Colonic mucosa (tissue), 4 donors: ENCODE results near the gene SLC35G6. TPM values are rescaled to one million over a fixed set of nuclear protein-coding genes. Genes with fewer than 3 reads are reported as not detected.

Experiments
- DNase-seq: peaks from one replicate; pipeline ENCODE4 v3.0.0-alpha.2; 2020
- H3K27ac ChIP-seq: fragments of 200-600 bp; one replicate; pipeline ENCODE4 v1.8.0; 2021
- H3K27me3 ChIP-seq: fragments of 200-600 bp; one replicate; pipeline ENCODE4 v1.8.0; 2021
- H3K36me3 ChIP-seq: fragments of 200-600 bp; one replicate; pipeline ENCODE4 v1.8.0; 2021
- H3K4me1 ChIP-seq: fragments of 200-600 bp; one replicate; pipeline ENCODE4 v1.8.0; 2021; ENCODE audit warnings: mild to moderate bottlenecking
- H3K4me3 ChIP-seq: fragments of 200-600 bp; one replicate; pipeline ENCODE4 v1.8.0; 2021
- H3K9ac ChIP-seq, 2 donors: one replicate each; pipeline ENCODE4 v1.7.0; 2013; ENCODE audit warnings: control low read depth in 2 of 2, low read depth in 2 of 2, low read length in 2 of 2
- H3K9me3 ChIP-seq: fragments of 200-600 bp; one replicate; pipeline ENCODE4 v1.8.0; 2021
- intact Hi-C: fragments of 100-400 bp; cut with DNase I; formaldehyde crosslinking; loops from one replicate; pipeline ENCODE4 v1.14.1; 2022
- total RNA-seq, 2 donors: library from RNA; stranded (reverse); fragmentation: NEBNext Ultra II Directional in 1 of 2; extraction: Animal tissue kit (Norgen Biotek cat#: 25700) in 1 of 2; gene quantifications; one replicate each; pipeline ENCODE4 v1.2.1, GENCODE V29; 2021
- TF ChIP-seq, protein P1 (sequence below): fragments of 200-600 bp; IDR thresholded peaks from one replicate; pipeline ENCODE4 v1.8.0; 2022; ENCODE audit warnings: antibody characterized with exemption, mild to moderate bottlenecking
- donor health status: healthy.
- donor health status: DM: no; HTN: no; CAD: no.
- donor health status: DM: no; HTN: no; CAD: no.

The SLC35G6 gene
- total RNA-seq, 2 donors from 2014 or later: not detected

DNA sequence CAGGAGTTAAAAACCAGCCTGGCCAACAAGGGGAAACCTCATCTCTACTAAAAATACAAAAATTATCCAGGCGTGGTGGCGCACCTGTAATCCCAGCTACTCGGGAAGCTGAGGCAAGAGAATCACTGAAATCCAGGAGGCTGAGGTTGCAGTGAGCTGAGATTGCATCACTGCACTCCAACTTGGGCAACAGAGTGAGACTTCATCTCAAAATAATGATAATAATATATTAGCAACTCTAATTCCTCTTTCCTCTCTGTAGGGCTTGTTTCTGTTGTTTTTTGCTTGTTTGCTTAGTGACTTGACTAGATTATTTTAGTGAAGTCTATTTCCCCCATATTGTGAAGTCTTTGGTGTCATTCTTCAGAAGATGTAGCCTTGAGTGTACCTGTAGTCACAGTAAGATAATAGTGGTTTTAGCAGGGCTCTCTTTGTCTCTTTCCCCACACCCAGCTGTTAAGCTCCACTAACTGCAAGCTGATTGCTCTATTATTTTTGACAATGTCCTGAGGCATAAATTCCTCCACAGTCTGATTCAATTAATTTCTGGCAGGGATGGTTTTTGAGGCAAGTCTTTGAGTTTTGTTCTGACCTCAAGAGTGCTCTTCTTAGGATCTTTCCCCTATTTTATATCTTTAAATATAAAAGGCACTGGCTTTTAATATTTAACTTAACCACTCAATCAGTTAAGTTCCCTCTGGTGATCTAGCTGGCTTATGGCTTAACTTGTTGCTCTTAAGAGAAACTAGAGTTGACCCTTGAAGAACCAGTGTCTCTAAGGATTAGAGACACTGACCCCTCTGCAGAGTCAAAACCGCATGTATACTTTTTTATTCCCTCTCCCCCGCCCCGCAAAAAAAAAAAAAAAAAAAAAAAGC, 49.0 kb downstream of the SLC35G6 start:
- H3K4me3 ChIP-seq: no peak overlapping the region
- H3K27me3 ChIP-seq: no peaks in the 10 kb centered on the region
- intact Hi-C loops: no loop called here
- no peaks in the 10 kb centered on the region for H3K36me3 ChIP-seq
- TF ChIP-seq, protein P1, sequence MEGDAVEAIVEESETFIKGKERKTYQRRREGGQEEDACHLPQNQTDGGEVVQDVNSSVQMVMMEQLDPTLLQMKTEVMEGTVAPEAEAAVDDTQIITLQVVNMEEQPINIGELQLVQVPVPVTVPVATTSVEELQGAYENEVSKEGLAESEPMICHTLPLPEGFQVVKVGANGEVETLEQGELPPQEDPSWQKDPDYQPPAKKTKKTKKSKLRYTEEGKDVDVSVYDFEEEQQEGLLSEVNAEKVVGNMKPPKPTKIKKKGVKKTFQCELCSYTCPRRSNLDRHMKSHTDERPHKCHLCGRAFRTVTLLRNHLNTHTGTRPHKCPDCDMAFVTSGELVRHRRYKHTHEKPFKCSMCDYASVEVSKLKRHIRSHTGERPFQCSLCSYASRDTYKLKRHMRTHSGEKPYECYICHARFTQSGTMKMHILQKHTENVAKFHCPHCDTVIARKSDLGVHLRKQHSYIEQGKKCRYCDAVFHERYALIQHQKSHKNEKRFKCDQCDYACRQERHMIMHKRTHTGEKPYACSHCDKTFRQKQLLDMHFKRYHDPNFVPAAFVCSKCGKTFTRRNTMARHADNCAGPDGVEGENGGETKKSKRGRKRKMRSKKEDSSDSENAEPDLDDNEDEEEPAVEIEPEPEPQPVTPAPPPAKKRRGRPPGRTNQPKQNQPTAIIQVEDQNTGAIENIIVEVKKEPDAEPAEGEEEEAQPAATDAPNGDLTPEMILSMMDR: no peak
- H3K4me1 ChIP-seq: no peaks in the 10 kb centered on the region
- no peaks in the 10 kb centered on the region for H3K9me3 ChIP-seq
- H3K27ac ChIP-seq: no peak overlapping the region
- DNase-seq: no peak
- H3K9ac ChIP-seq: no peak overlapping the region

Other genes starting within 250 kb of the SLC35G6 start
- gene DVL2, start 246.9 kb upstream of the SLC35G6 start, total RNA-seq: 10 to 100 TPM; 32.4 to 42.4 TPM
- gene PHF23, start 242.0 kb upstream of the SLC35G6 start, total RNA-seq: 10 to 100 TPM; 29.8 to 38.6 TPM
- 100 to 1,000 TPM; 378 to 513 TPM for gene GABARAP, start 239.0 kb upstream of the SLC35G6 start, total RNA-seq
- 100 to 1,000 TPM; 124 to 145 TPM for gene CTDNEP1, start 229.7 kb upstream of the SLC35G6 start, total RNA-seq
- gene ELP5, start 229.2 kb upstream of the SLC35G6 start, total RNA-seq: 10 to 100 TPM; 34.4 to 77.9 TPM
- gene CLDN7, start 219.0 kb upstream of the SLC35G6 start, total RNA-seq: 100 to 1,000 TPM; 798 to 919 TPM
- 1 to 10 TPM; 1.9 to 5.7 TPM for gene SLC2A4, start 199.7 kb upstream of the SLC35G6 start, total RNA-seq
- gene YBX2, start 186.8 kb upstream of the SLC35G6 start, total RNA-seq: 10 to 100 TPM; 22.1 to 40.4 TPM
- 100 to 1,000 TPM; 367 to 917 TPM for gene EIF5A, start 173.8 kb upstream of the SLC35G6 start, total RNA-seq
- 10 to 100 TPM; 53.8 to 85.7 TPM for gene GPS2, start 166.1 kb upstream of the SLC35G6 start, total RNA-seq
- gene NEURL4, start 152.1 kb upstream of the SLC35G6 start, total RNA-seq: 10 to 100 TPM; 30.2 to 55.8 TPM
- 10 to 100 TPM in 1 of 2 donors, 1 to 10 TPM in 1; 7.4 to 12.1 TPM for gene ACAP1, start 144.9 kb upstream of the SLC35G6 start, total RNA-seq
- 10 to 100 TPM in 1 of 2 donors, 1 to 10 TPM in 1; 5.6 to 12.6 TPM for gene KCTD11, start 129.3 kb upstream of the SLC35G6 start, total RNA-seq
- not detected for gene TMEM95, start 126.3 kb upstream of the SLC35G6 start, total RNA-seq
- 10 to 100 TPM; 18.0 to 22.6 TPM for gene TNK1, start 100.4 kb upstream of the SLC35G6 start, total RNA-seq
- gene PLSCR3, start 86.9 kb upstream of the SLC35G6 start, total RNA-seq: 10 to 100 TPM; 11.0 to 12.0 TPM
- gene TMEM256, start 77.3 kb upstream of the SLC35G6 start, total RNA-seq: 100 to 1,000 TPM in 1 of 2 donors, 10 to 100 TPM in 1; 88.2 to 101 TPM
- gene NLGN2, start 73.6 kb upstream of the SLC35G6 start, total RNA-seq: 1 to 10 TPM; 2.5 to 5.0 TPM
- gene SPEM1, start 61.1 kb upstream of the SLC35G6 start, total RNA-seq: not detected
- not detected for gene SPEM2, start 55.8 kb upstream of the SLC35G6 start, total RNA-seq
- not detected for gene SPEM3, start 52.6 kb upstream of the SLC35G6 start, total RNA-seq
- gene TMEM102, start 46.0 kb upstream of the SLC35G6 start, total RNA-seq: 10 to 100 TPM; 20.4 to 20.6 TPM
- 1 to 10 TPM; 1.2 to 1.6 TPM for gene FGF11, start 41.9 kb upstream of the SLC35G6 start, total RNA-seq
- gene CHRNB1, start 36.4 kb upstream of the SLC35G6 start, total RNA-seq: 1 to 10 TPM; 4.3 to 6.1 TPM
- gene ZBTB4, start 1.8 kb upstream of the SLC35G6 start, total RNA-seq: 10 to 100 TPM; 12.9 to 26.7 TPM
- 100 to 1,000 TPM in 1 of 2 donors, 10 to 100 TPM in 1; 73.5 to 137 TPM for gene POLR2A, start 2.9 kb downstream of the SLC35G6 start, total RNA-seq
- 10 to 100 TPM; 11.4 to 18.3 TPM for gene TNFSF12, start 67.6 kb downstream of the SLC35G6 start, total RNA-seq
- gene TNFSF13, start 77.3 kb downstream of the SLC35G6 start, total RNA-seq: 100 to 1,000 TPM in 1 of 2 donors, 10 to 100 TPM in 1; 67.5 to 125 TPM
- gene SENP3, start 80.5 kb downstream of the SLC35G6 start, total RNA-seq: 10 to 100 TPM; 25.7 to 56.6 TPM
- gene CD68, start 98.2 kb downstream of the SLC35G6 start, total RNA-seq: 10 to 100 TPM; 37.7 to 56.6 TPM
- gene MPDU1, start 102.4 kb downstream of the SLC35G6 start, total RNA-seq: 100 to 1,000 TPM in 1 of 2 donors, 10 to 100 TPM in 1; 80.1 to 111 TPM
- gene SOX15, start 108.6 kb downstream of the SLC35G6 start, total RNA-seq: 1 to 10 TPM in 1 of 2 donors, under 1 TPM in 1; 0.61 to 1.0 TPM
- 10 to 100 TPM; 24.9 to 27.4 TPM for gene FXR2, start 133.5 kb downstream of the SLC35G6 start, total RNA-seq
- 10 to 100 TPM; 55.3 to 77.3 TPM for gene SAT2, start 146.4 kb downstream of the SLC35G6 start, total RNA-seq
- under 1 TPM; 0.42 to 0.64 TPM for gene SHBG, start 148.7 kb downstream of the SLC35G6 start, total RNA-seq
- 1 to 10 TPM in 1 of 2 donors, under 1 TPM in 1; 0.54 to 1.4 TPM for gene ATP1B2, start 169.5 kb downstream of the SLC35G6 start, total RNA-seq
- gene TP53, start 206.0 kb downstream of the SLC35G6 start, total RNA-seq: 10 to 100 TPM; 64.3 to 90.0 TPM
- gene WRAP53, start 207.0 kb downstream of the SLC35G6 start, total RNA-seq: 10 to 100 TPM in 1 of 2 donors, 1 to 10 TPM in 1; 6.0 to 22.6 TPM
- under 1 TPM; 0.42 to 0.82 TPM for gene EFNB3, start 223.8 kb downstream of the SLC35G6 start, total RNA-seq
- under 1 TPM; 0.32 to 0.62 TPM for gene DNAH2, start 236.3 kb downstream of the SLC35G6 start, total RNA-seq